GM12891 (cell line): ENCODE measurements around the gene ZDHHC5. TPM values are rescaled to one million over a fixed set of nuclear protein-coding genes. Genes with fewer than 3 reads are reported as not detected.

Experiments used
- DNase-seq: peaks from one replicate; pipeline ENCODE4 v3.0.0; 2011; ENCODE audit warnings: low spot score; ENCODE audit not compliant: insufficient read length
- FAIRE-seq: peaks from 2 replicates; lab custom pipeline; 2011; peaks lifted over from hg19 to GRCh38; lab: Jason Lieb, UNC
- PAX5 ChIP-seq: IDR thresholded peaks from 2 replicates; pipeline ENCODE4 v1.6.1; 2011; ENCODE audit warnings: low read length, moderate library complexity, mild to moderate bottlenecking; ENCODE audit not compliant: insufficient read depth, severe bottlenecking
- POLR2A ChIP-seq: IDR thresholded peaks from 2 replicates; pipeline ENCODE4 v1.6.1; 2011; ENCODE audit warnings: low read depth, low read length, control low read depth
- POLR2AphosphoS5 ChIP-seq: IDR thresholded peaks from 2 replicates; pipeline ENCODE4 v1.6.1; 2011; ENCODE audit warnings: low read depth, low read length, control low read depth
- POU2F2 ChIP-seq: IDR thresholded peaks from 2 replicates; pipeline ENCODE4 v1.6.1; 2011; ENCODE audit warnings: low read depth, mild to moderate bottlenecking, control low read depth, low read length, moderate library complexity
- SPI1 ChIP-seq: IDR thresholded peaks from 2 replicates; pipeline ENCODE4 v1.6.1; 2011; ENCODE audit warnings: low read depth, low read length, control low read depth
- TAF1 ChIP-seq: IDR thresholded peaks from 2 replicates; pipeline ENCODE4 v1.6.1; 2011; ENCODE audit warnings: low read depth, low read length, control low read depth
- polyA plus RNA-seq: library from polyadenylated mRNA; unstranded; fragments of >200 nt; gene quantifications from one replicate; pipeline ENCODE4 v1.2.1, GENCODE V29; 2012; ENCODE audit warnings: low read depth, missing spikeins, inconsistent platforms; ENCODE audit not compliant: missing spikeins

Gene ZDHHC5, protein sequence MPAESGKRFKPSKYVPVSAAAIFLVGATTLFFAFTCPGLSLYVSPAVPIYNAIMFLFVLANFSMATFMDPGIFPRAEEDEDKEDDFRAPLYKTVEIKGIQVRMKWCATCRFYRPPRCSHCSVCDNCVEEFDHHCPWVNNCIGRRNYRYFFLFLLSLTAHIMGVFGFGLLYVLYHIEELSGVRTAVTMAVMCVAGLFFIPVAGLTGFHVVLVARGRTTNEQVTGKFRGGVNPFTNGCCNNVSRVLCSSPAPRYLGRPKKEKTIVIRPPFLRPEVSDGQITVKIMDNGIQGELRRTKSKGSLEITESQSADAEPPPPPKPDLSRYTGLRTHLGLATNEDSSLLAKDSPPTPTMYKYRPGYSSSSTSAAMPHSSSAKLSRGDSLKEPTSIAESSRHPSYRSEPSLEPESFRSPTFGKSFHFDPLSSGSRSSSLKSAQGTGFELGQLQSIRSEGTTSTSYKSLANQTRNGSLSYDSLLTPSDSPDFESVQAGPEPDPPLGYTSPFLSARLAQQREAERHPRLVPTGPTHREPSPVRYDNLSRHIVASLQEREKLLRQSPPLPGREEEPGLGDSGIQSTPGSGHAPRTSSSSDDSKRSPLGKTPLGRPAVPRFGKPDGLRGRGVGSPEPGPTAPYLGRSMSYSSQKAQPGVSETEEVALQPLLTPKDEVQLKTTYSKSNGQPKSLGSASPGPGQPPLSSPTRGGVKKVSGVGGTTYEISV
- 28.2 TPM for polyA plus RNA-seq

- FAIRE-seq = peak; percentile 99
- TF ChIP-seq PAX5 = peak; percentile 2
- TF ChIP-seq POU2F2 = peak; percentile 39; the same call in 1 of the 2 replicates
- no peak for TF ChIP-seq SPI1
- TF ChIP-seq TAF1 = peak; percentile 83
- TF ChIP-seq POLR2AphosphoS5 = peak; percentile 73; the same call in 1 of the 2 replicates
- TF ChIP-seq POLR2A = peak; percentile 92
- DNase-seq = peak; percentile 95
These were observed at the start of gene ZDHHC5 for GRCh38 chr11:57667736-57668433. TSS of gene ZDHHC5 (plus strand) at chr11:57668114. CDS start at chr11:57673091, 4,977 bp downstream.

DNA sequence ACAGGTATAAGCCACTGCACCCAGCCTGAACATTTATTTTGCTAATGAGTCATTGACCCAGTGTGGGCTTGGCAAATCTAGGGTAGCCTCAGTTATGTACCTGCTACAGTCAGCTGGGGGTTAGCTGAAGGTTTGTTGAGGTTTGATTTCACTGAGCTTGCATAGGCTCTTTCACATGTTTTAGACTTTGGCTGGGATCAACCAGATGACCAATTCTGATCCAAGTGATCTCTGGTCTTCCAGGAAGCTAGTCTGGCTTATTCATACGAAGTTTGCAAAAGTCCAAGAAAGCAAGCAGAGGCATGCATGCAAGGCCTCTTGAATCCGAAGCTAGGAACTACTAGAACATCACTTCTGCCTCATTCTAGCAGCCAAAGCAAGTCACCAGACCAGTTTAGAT lies 49.5 kb upstream of the ZDHHC5 start:
- FAIRE-seq (no peak), DNase-seq (no peak)
- TF ChIP-seq POU2F2 (no peak), TAF1 (no peak), SPI1 (no peak), PAX5 (no peak), POLR2AphosphoS5 (no peak), POLR2A (no peak)

DNA sequence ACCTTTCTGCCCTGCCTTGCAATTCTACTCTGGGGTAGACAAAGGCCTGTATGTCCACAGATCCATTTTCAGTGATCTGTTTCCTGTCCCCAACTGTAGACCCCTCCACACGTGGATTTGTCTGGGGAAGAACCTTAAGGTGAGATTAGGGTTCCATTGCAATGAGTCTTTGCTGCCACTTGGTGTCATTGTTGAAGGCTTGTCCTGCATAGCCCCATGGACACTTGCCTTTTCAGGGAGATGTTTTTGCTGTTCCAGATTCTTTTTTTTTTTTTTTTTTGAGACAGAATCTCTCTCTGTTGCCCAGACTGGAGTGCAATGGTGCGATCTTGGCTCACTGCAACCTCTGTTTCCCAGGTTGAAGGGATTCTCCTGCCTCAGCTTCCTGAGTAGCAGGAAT lies 48.6 kb upstream of the ZDHHC5 start:
- TF ChIP-seq POLR2A = no peak
- TF ChIP-seq POLR2AphosphoS5 = no peak
- no peak for TF ChIP-seq PAX5
- TF ChIP-seq TAF1 = no peak
- no peak for TF ChIP-seq POU2F2
- no peak for TF ChIP-seq SPI1
- DNase-seq (no peak), FAIRE-seq (no peak)

GRCh38 chr11:57620467-57620866 lies 47.4 kb upstream of the ZDHHC5 start:
- TF ChIP-seq PAX5 (no peak), POLR2A (no peak), TAF1 (no peak), POLR2AphosphoS5 (no peak), POU2F2 (no peak), SPI1 (no peak)
- FAIRE-seq = no peak
- DNase-seq = no peak

DNA sequence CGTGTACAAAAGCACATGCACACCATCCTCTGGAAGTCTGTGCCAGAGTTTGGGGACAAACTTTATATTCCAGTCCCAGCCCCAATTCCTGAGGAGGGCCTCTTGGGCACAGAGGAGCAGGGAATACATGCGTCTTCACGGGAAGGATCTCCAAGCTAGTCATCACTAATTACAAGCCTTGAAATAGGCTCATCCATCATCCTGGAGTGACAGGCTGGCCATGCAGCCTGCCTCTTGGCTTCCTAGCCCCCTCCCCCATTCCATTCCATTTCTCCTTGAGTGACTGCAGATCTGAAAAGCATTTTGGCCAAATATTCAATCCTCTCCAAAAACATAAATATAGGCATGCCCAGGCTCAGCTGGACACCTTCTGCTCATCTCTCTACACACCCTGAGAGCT lies 45.7 kb upstream of the ZDHHC5 start:
- TF ChIP-seq POLR2A (no peak), PAX5 (no peak), SPI1 (no peak), TAF1 (no peak)
- FAIRE-seq = no peak
- no peak for DNase-seq

- DNase-seq = no peak
- no peak for TF ChIP-seq TAF1
- TF ChIP-seq POLR2AphosphoS5 = no peak
- no peak for TF ChIP-seq POU2F2
- no peak for TF ChIP-seq POLR2A
- TF ChIP-seq SPI1 = no peak
- TF ChIP-seq PAX5 = no peak
- no peak for FAIRE-seq
These were observed 43.0 kb upstream of the ZDHHC5 start for GRCh38 chr11:57624864-57625263.

- DNase-seq (no peak), FAIRE-seq (no peak)
- TF ChIP-seq POLR2A (no peak), TAF1 (no peak), POU2F2 (no peak), PAX5 (no peak), SPI1 (no peak), POLR2AphosphoS5 (no peak)
These were observed 41.0 kb upstream of the ZDHHC5 start for GRCh38 chr11:57626895-57627294.

- TF ChIP-seq POU2F2 (no peak), SPI1 (no peak), POLR2AphosphoS5 (no peak), POLR2A (no peak), PAX5 (no peak), TAF1 (no peak)
- no peak for DNase-seq
- FAIRE-seq = no peak
These were observed 37.7 kb upstream of the ZDHHC5 start for GRCh38 chr11:57630171-57630570.

DNA sequence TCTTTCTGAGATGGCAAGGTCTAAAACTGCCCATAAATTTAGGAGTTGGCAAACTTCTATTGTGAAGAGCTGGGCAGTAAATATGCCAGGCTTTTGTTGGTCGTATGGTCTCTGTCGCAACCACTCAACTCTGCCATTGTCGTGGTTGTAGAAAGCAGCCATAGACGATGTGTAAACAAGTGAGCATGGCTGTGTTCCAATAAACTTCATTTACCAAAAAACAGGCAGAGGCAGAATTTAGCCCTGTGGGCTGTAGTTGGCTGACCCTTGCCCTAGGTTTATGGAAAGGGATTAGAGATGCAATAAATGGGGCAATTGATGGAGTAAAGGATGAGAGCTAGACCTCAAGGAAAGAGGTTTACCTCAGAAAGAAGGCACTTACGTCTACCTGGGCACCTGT lies 35.8 kb upstream of the ZDHHC5 start:
- FAIRE-seq = no peak
- no peak for TF ChIP-seq POLR2A
- TF ChIP-seq SPI1 = no peak
- no peak for TF ChIP-seq TAF1
- no peak for DNase-seq

GRCh38 chr11:57633394-57634070 lies 34.4 kb upstream of the ZDHHC5 start:
- FAIRE-seq (no peak), DNase-seq (no peak)
- TF ChIP-seq PAX5 (no peak), POLR2AphosphoS5 (no peak), SPI1 (no peak), POU2F2 (no peak)
